A673 (cell line): ENCODE measurements around the gene STXBP4.

ENCODE experiments used
- EZH2 ChIP-seq: fragments of 200-600 bp; sonication (generic); IDR thresholded peaks from 2 replicates; pipeline ENCODE4 v1.6.1; 2017; ENCODE audit warnings: borderline replicate concordance, low read depth, mild to moderate bottlenecking, mixed read lengths, antibody characterized with exemption, low read length; ENCODE audit not compliant: poor library complexity, severe bottlenecking
- TF ChIP-seq, protein P1 (sequence below): fragments of 300-800, 200-600 bp; sonication (generic); conservative IDR thresholded peaks from 2 replicates; pipeline ENCODE4 v1.5.1; 2017; ENCODE audit warnings: low read depth, mild to moderate bottlenecking, antibody characterized with exemption, low read length, moderate library complexity, mixed read lengths

DNA sequence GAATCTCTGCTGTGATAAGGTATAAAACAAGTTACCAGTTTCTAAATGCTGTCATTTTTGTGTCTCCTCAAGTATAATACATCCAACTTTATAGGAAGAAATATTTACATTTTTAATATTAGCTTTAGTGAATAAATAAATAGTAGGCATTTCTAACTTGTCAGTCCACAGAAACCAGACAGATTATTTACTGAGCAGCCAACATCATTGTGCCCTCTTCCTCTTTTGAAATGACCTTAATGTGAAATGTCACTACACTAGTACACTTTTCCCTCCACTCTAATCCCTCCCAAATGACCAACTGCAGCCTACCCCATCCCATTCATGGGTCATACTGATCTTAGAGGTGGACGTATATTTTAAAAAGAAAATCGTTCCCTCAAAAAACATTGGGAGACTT, 9.2 kb downstream of the STXBP4 start:
- TF ChIP-seq, protein P1, sequence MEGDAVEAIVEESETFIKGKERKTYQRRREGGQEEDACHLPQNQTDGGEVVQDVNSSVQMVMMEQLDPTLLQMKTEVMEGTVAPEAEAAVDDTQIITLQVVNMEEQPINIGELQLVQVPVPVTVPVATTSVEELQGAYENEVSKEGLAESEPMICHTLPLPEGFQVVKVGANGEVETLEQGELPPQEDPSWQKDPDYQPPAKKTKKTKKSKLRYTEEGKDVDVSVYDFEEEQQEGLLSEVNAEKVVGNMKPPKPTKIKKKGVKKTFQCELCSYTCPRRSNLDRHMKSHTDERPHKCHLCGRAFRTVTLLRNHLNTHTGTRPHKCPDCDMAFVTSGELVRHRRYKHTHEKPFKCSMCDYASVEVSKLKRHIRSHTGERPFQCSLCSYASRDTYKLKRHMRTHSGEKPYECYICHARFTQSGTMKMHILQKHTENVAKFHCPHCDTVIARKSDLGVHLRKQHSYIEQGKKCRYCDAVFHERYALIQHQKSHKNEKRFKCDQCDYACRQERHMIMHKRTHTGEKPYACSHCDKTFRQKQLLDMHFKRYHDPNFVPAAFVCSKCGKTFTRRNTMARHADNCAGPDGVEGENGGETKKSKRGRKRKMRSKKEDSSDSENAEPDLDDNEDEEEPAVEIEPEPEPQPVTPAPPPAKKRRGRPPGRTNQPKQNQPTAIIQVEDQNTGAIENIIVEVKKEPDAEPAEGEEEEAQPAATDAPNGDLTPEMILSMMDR: no peak
- TF ChIP-seq EZH2: no peak
